ENCODE measurements around the gene LCN6. TPM values are rescaled to one million over a fixed set of nuclear protein-coding genes. Genes with fewer than 3 reads are reported as not detected.

LCN6 gene
- total RNA-seq, 1 donor from 2014 or later, result 62.8 TPM

Other genes with a start within 250 kb of the LCN6 start
- 134 TPM for gene NOTCH1, start 202.5 kb downstream of the LCN6 start, total RNA-seq
- gene EGFL7, start 85.6 kb downstream of the LCN6 start, total RNA-seq, result 109 TPM
- 52.2 TPM for gene AGPAT2, start 61.1 kb downstream of the LCN6 start, total RNA-seq
- gene DIPK1B, start 36.0 kb downstream of the LCN6 start, total RNA-seq, result 6.6 TPM
- 40.6 TPM for gene LCN10, start 5.6 kb downstream of the LCN6 start, total RNA-seq
- gene LCN8, start 9.7 kb upstream of the LCN6 start, total RNA-seq, result not detected
- not detected for gene LCN15, start 16.0 kb upstream of the LCN6 start, total RNA-seq
- gene TMEM141, start 42.8 kb upstream of the LCN6 start, total RNA-seq, result 80.8 TPM
- 0.18 TPM for gene CCDC183, start 47.8 kb upstream of the LCN6 start, total RNA-seq
- 60.2 TPM for gene RABL6, start 59.4 kb upstream of the LCN6 start, total RNA-seq
- gene AJM1, start 94.0 kb upstream of the LCN6 start, total RNA-seq, result 4.8 TPM
- 109 TPM for gene PHPT1, start 100.9 kb upstream of the LCN6 start, total RNA-seq
- 10.7 TPM for gene MAMDC4, start 103.8 kb upstream of the LCN6 start, total RNA-seq
- 338 TPM for gene EDF1, start 117.8 kb upstream of the LCN6 start, total RNA-seq
- 16.4 TPM for gene TRAF2, start 138.0 kb upstream of the LCN6 start, total RNA-seq
- 62.4 TPM for gene FBXW5, start 196.2 kb upstream of the LCN6 start, total RNA-seq
- gene C8G, start 196.7 kb upstream of the LCN6 start, total RNA-seq, result 1.6 TPM
- gene LCN12, start 203.7 kb upstream of the LCN6 start, total RNA-seq, result 3.4 TPM
- 111 TPM for gene PTGDS, start 229.0 kb upstream of the LCN6 start, total RNA-seq
- gene LCNL1, start 234.5 kb upstream of the LCN6 start, total RNA-seq, result 1.7 TPM
- gene PAXX, start 243.9 kb upstream of the LCN6 start, total RNA-seq, result 51.5 TPM
- 3.6 TPM for gene CLIC3, start 248.0 kb upstream of the LCN6 start, total RNA-seq

Data from ureter (tissue), 1 donor.